Neural progenitor cell (in vitro differentiated cells): ENCODE results near the gene P2RX5. TPM values are rescaled to one million over a fixed set of nuclear protein-coding genes. Genes with fewer than 3 reads are reported as not detected.
"Not testable (repeated sequence)": the region's sequence is repeated elsewhere in the genome, so short reads cannot be mapped to it uniquely, and the experiment has no call there.

Experiments
- DNase-seq: peaks from one replicate; pipeline ENCODE4 v3.0.0-alpha.2; 2016; ENCODE audit warnings: low spot score
- H2AFZ ChIP-seq: fragments of 200-600 bp; sonication (generic); replicated peaks from 2 replicates; pipeline ENCODE4 v1.6.1; 2016; ENCODE audit warnings: antibody characterized with exemption
- H3F3A ChIP-seq: fragments of 200-600 bp; sonication (generic); 2 replicates; pipeline ENCODE4 v1.6.1; 2016; ENCODE audit warnings: antibody characterized with exemption, low read depth
- H3K27ac ChIP-seq: fragments of 200-600 bp; sonication (generic); 2 replicates; pipeline ENCODE4 v1.5.1; 2016; ENCODE audit warnings: mild to moderate bottlenecking
- H3K27me3 ChIP-seq: fragments of 200-600 bp; sonication (generic); 2 replicates; pipeline ENCODE4 v1.6.1; 2016; ENCODE audit warnings: mild to moderate bottlenecking, moderate library complexity
- H3K36me3 ChIP-seq: fragments of 200-600 bp; sonication (generic); 2 replicates; pipeline ENCODE4 v1.5.1; 2016
- H3K4me1 ChIP-seq: fragments of 200-600 bp; sonication (generic); 2 replicates; pipeline ENCODE4 v1.6.1; 2016; ENCODE audit warnings: mixed run types
- H3K4me2 ChIP-seq: fragments of 200-600 bp; sonication (generic); 2 replicates; pipeline ENCODE4 v1.6.1; 2016
- H3K4me3 ChIP-seq: fragments of 200-600 bp; sonication (generic); 2 replicates; pipeline ENCODE4 v1.5.1; 2016
- H3K79me2 ChIP-seq: fragments of 200-600 bp; sonication (generic); 2 replicates; pipeline ENCODE4 v1.6.1; 2016; ENCODE audit warnings: low read depth
- H3K9ac ChIP-seq: fragments of 200-600 bp; sonication (generic); 2 replicates; pipeline ENCODE4 v1.6.1; 2016
- H3K9me3 ChIP-seq: fragments of 200-600 bp; sonication (generic); 2 replicates; pipeline ENCODE4 v1.5.1; 2016; ENCODE audit warnings: low read depth
- H4K20me1 ChIP-seq: fragments of 200-600 bp; sonication (generic); 2 replicates; pipeline ENCODE4 v1.6.1; 2016; ENCODE audit warnings: low read depth
- H3K27ac Mint-ChIP-seq: 3 replicates; pipeline ENCODE4 v1.8.0; 2021; ENCODE audit warnings: mixed read lengths
- H3K27me3 Mint-ChIP-seq: 2 replicates; pipeline ENCODE4 v1.8.0; 2022; ENCODE audit warnings: low read depth, mild to moderate bottlenecking, inconsistent platforms, moderate library complexity, mixed read lengths; ENCODE audit not compliant: insufficient read depth
- H3K36me3 Mint-ChIP-seq: 3 replicates; pipeline ENCODE4 v1.8.0; 2021; ENCODE audit warnings: mixed read lengths
- H3K4me1 Mint-ChIP-seq: 3 replicates; pipeline ENCODE4 v1.8.0; 2021; ENCODE audit warnings: mixed read lengths
- H3K4me3 Mint-ChIP-seq: 3 replicates; pipeline ENCODE4 v1.8.0; 2021; ENCODE audit warnings: mild to moderate bottlenecking, moderate library complexity, mixed read lengths
- H3K9me3 Mint-ChIP-seq: 3 replicates; pipeline ENCODE4 v1.8.0; 2020; ENCODE audit warnings: mixed read lengths
- CTCF ChIP-seq: fragments of 200-600 bp; sonication (generic); IDR thresholded peaks from 2 replicates; pipeline ENCODE4 v1.5.1; 2017; ENCODE audit warnings: antibody characterized with exemption, mild to moderate bottlenecking
- EZH2 ChIP-seq: fragments of 200-600 bp; sonication (generic); IDR thresholded peaks from 2 replicates; pipeline ENCODE4 v1.6.1; 2017; ENCODE audit warnings: antibody characterized with exemption, mild to moderate bottlenecking, moderate library complexity
- EZH2phosphoT487 ChIP-seq: fragments of 200-600 bp; sonication (generic); IDR thresholded peaks from 2 replicates; pipeline ENCODE4 v1.6.1; 2017; ENCODE audit warnings: antibody characterized with exemption
- total RNA-seq: library from RNA; depleted of rRNA; stranded (reverse); fragments of >200 nt; gene quantifications from 2 replicates; pipeline ENCODE4 v1.2.3, GENCODE V29; 2015; ENCODE audit warnings: low replicate concordance

The P2RX5 gene
- total RNA-seq, 1 donor from 2014 or later = not detected

- peaks cover 4% of the 10 kb centered on the region for H3K4me1 ChIP-seq
- H3K27ac Mint-ChIP-seq = no peak overlapping the region
- peaks cover 30% of the 10 kb centered on the region for H3K4me1 Mint-ChIP-seq
- no peak overlapping the region for H3K4me3 Mint-ChIP-seq
- peaks cover 7% of the 10 kb centered on the region for H3K27me3 Mint-ChIP-seq
- H3K4me2 ChIP-seq = no peak overlapping the region
- peaks cover 7% of the 10 kb centered on the region for H3F3A ChIP-seq
- TF ChIP-seq EZH2phosphoT487 = no peak
- TF ChIP-seq CTCF = no peak
- TF ChIP-seq EZH2 = no peak
- no peak for DNase-seq
- H2AFZ ChIP-seq = no peak overlapping the region
- peaks cover 4% of the 10 kb centered on the region for H4K20me1 ChIP-seq
- H3K4me3 ChIP-seq = no peak overlapping the region
- H3K36me3 Mint-ChIP-seq = peaks cover 22% of the 10 kb centered on the region
- no peak overlapping the region for H3K9ac ChIP-seq
- peaks cover 13% of the 10 kb centered on the region for H3K36me3 ChIP-seq
- no peak overlapping the region for H3K27ac ChIP-seq
- H3K79me2 ChIP-seq = peaks cover 23% of the 10 kb centered on the region
- H3K9me3 ChIP-seq = no peaks in the 10 kb centered on the region
- H3K27me3 ChIP-seq = no peaks in the 10 kb centered on the region
- H3K9me3 Mint-ChIP-seq = no peaks in the 10 kb centered on the region
Observed at GRCh38 chr17:3729881-3730280, 33.9 kb upstream of the P2RX5 start.

GRCh38 chr17:3728099-3728498 is 32.1 kb upstream of the P2RX5 start:
- Histone ChIP-seq H3K79me2 (peaks cover 37% of the 10 kb centered on the region), H4K20me1 (peaks cover 11% of the 10 kb centered on the region), H3K36me3 (peaks cover 13% of the 10 kb centered on the region)
- not testable (repeated sequence) for H3K9me3 Mint-ChIP-seq, H3K9ac ChIP-seq, H3K27me3 Mint-ChIP-seq, H3K27me3 ChIP-seq, H3K9me3 ChIP-seq, H3F3A ChIP-seq, H3K4me2 ChIP-seq, H3K27ac ChIP-seq, DNase-seq, H3K4me1 ChIP-seq, H3K4me3 Mint-ChIP-seq, H3K4me3 ChIP-seq, H3K27ac Mint-ChIP-seq, H2AFZ ChIP-seq
- H3K4me1 Mint-ChIP-seq = peaks cover 32% of the 10 kb centered on the region
- peaks cover 22% of the 10 kb centered on the region for H3K36me3 Mint-ChIP-seq

GRCh38 chr17:3727041-3727440 is 31.1 kb upstream of the P2RX5 start:
- no peak overlapping the region for H3K27ac ChIP-seq
- H3F3A ChIP-seq = peaks cover 7% of the 10 kb centered on the region

More at GRCh38 chr17:3727041-3727440, 31.1 kb upstream of the P2RX5 start:
- Mint-ChIP-seq H3K27me3 (peaks cover 7% of the 10 kb centered on the region), H3K4me1 (peaks cover 36% of the 10 kb centered on the region), H3K9me3 (no peaks in the 10 kb centered on the region), H3K4me3 (no peak overlapping the region), H3K27ac (no peak overlapping the region), H3K36me3 (peaks cover 22% of the 10 kb centered on the region)
- DNase-seq = no peak
- Histone ChIP-seq H3K4me3 (no peak overlapping the region), H3K9me3 (no peaks in the 10 kb centered on the region), H3K4me1 (peaks cover 13% of the 10 kb centered on the region), H3K4me2 (no peak overlapping the region), H3K9ac (no peak overlapping the region), H3K79me2 (peaks cover 47% of the 10 kb centered on the region), H3K36me3 (peaks cover 13% of the 10 kb centered on the region), H3K27me3 (no peaks in the 10 kb centered on the region), H4K20me1 (peaks cover 11% of the 10 kb centered on the region), H2AFZ (no peak overlapping the region)
- TF ChIP-seq EZH2 = no peak
- no peak for TF ChIP-seq EZH2phosphoT487
- TF ChIP-seq CTCF = no peak
